HEK293 (cell line): ENCODE results near the gene TAAR1.

Experiments
- CTCF ChIA-PET: fragments of 350-600 bp; formaldehyde crosslinking; extraction: SDS; loops from one replicate; lab custom pipeline; 2021; ENCODE audit warnings: antibody characterized with exemption; lab: Yijun Ruan, JAX
- POLR2A ChIA-PET: fragments of 300-600 bp; formaldehyde crosslinking; extraction: SDS; loops from one replicate; lab custom pipeline; 2020; ENCODE audit warnings: antibody characterized with exemption, inconsistent platforms; lab: Yijun Ruan, JAX
- H3K27ac ChIP-seq: fragments of 200-500 bp; sonication (Bioruptor generic); 2 replicates; pipeline ENCODE4 v1.5.1; 2014; ENCODE audit warnings: low read depth, low read length, control low read depth, inconsistent platforms; ENCODE audit errors: extremely low read depth
- H3K36me3 ChIP-seq, 2 experiments: fragments of 200-500 bp in 1 of 2; sonication (Bioruptor generic) in 1 of 2; 1 replicate in 1 of 2; 2 replicates in 1 of 2; pipeline ENCODE4 v1.5.1; 2014 to 2017; ENCODE audit warnings: inconsistent platforms in 2 of 2, low read length in 2 of 2; ENCODE audit not compliant: control insufficient read depth in 2 of 2, insufficient read depth in 1 of 2
- H3K4me1 ChIP-seq: fragments of 200-500 bp; sonication (Bioruptor generic); 2 replicates; pipeline ENCODE4 v1.5.1; 2014; ENCODE audit warnings: mild to moderate bottlenecking, low read length, inconsistent platforms; ENCODE audit not compliant: control insufficient read depth, insufficient read depth
- H3K4me3 ChIP-seq: 2 replicates; pipeline ENCODE4 v1.5.1; 2011; ENCODE audit warnings: low read depth, mild to moderate bottlenecking, control low read depth, low read length, moderate library complexity
- H3K9me3 ChIP-seq: fragments of 200-500 bp; sonication (Bioruptor generic); 2 replicates; pipeline ENCODE4 v1.5.1; 2014; ENCODE audit warnings: low read depth, low read length, inconsistent platforms; ENCODE audit not compliant: control insufficient read depth, insufficient read depth
- BCL11A ChIP-seq: fragments of 450-650 bp; formaldehyde crosslinking; IDR thresholded peaks from 2 replicates; pipeline ENCODE4 v1.5.1; 2016; ENCODE audit warnings: low read depth, missing biosample characterization, missing genetic modification characterization
- FEZF1 ChIP-seq: fragments of 450-650 bp; formaldehyde crosslinking; IDR thresholded peaks from 2 replicates; pipeline ENCODE4 v1.5.1; 2016; ENCODE audit warnings: missing biosample characterization, missing genetic modification characterization
- GLI2 ChIP-seq: fragments of 450-650 bp; formaldehyde crosslinking; IDR thresholded peaks from 2 replicates; pipeline ENCODE4; 2017; ENCODE audit warnings: missing biosample characterization, missing genetic modification characterization, low read depth, borderline replicate concordance
- KLF8 ChIP-seq: fragments of 450-650 bp; formaldehyde crosslinking; IDR thresholded peaks from 2 replicates; pipeline ENCODE4 v1.5.1; 2016; ENCODE audit warnings: missing biosample characterization, missing genetic modification characterization
- REPIN1 ChIP-seq: fragments of 450-650 bp; formaldehyde crosslinking; IDR thresholded peaks from 2 replicates; pipeline ENCODE4 v1.5.1; 2017; ENCODE audit warnings: missing biosample characterization, missing genetic modification characterization, low read depth
- SP3 ChIP-seq: fragments of 450-650 bp; formaldehyde crosslinking; IDR thresholded peaks from 2 replicates; pipeline ENCODE4 v1.5.1; 2016; ENCODE audit warnings: missing biosample characterization, missing genetic modification characterization
- TCF7L2 ChIP-seq: IDR thresholded peaks from 2 replicates; pipeline ENCODE4 v1.6.1; 2011; ENCODE audit warnings: low read depth, mild to moderate bottlenecking, inconsistent platforms, low read length, moderate library complexity, borderline replicate concordance
- ZBTB1 ChIP-seq: fragments of 450-650 bp; formaldehyde crosslinking; IDR thresholded peaks from 2 replicates; pipeline ENCODE4 v1.5.1; 2016; ENCODE audit warnings: missing biosample characterization, missing genetic modification characterization
- ZBTB20 ChIP-seq: fragments of 450-650 bp; formaldehyde crosslinking; IDR thresholded peaks from 2 replicates; pipeline ENCODE4 v1.5.1; 2016; ENCODE audit warnings: missing biosample characterization, missing genetic modification characterization
- ZBTB6 ChIP-seq: fragments of 450-650 bp; formaldehyde crosslinking; IDR thresholded peaks from 2 replicates; pipeline ENCODE4 v1.5.1; 2017; ENCODE audit warnings: missing biosample characterization, missing genetic modification characterization
- ZFP41 ChIP-seq: fragments of 450-650 bp; formaldehyde crosslinking; IDR thresholded peaks from 2 replicates; pipeline ENCODE4 v1.5.1; 2016; ENCODE audit warnings: missing biosample characterization, missing genetic modification characterization, borderline replicate concordance
- ZNF133 ChIP-seq: fragments of 450-650 bp; formaldehyde crosslinking; IDR thresholded peaks from 2 replicates; pipeline ENCODE4 v1.5.1; 2016; ENCODE audit warnings: missing biosample characterization, missing genetic modification characterization
- ZNF140 ChIP-seq: fragments of 450-650 bp; formaldehyde crosslinking; IDR thresholded peaks from 2 replicates; pipeline ENCODE4 v1.5.1; 2016; ENCODE audit warnings: missing biosample characterization, missing genetic modification characterization
- ZNF146 ChIP-seq: fragments of 450-650 bp; formaldehyde crosslinking; IDR thresholded peaks from 2 replicates; pipeline ENCODE4 v1.5.1; 2016; ENCODE audit warnings: missing biosample characterization, missing genetic modification characterization
- ZNF211 ChIP-seq: fragments of 450-650 bp; formaldehyde crosslinking; IDR thresholded peaks from 2 replicates; pipeline ENCODE4 v1.5.1; 2016; ENCODE audit warnings: low read depth, missing biosample characterization, missing genetic modification characterization
- ZNF23 ChIP-seq: fragments of 450-650 bp; formaldehyde crosslinking; IDR thresholded peaks from 2 replicates; pipeline ENCODE4 v1.5.1; 2016; ENCODE audit warnings: missing biosample characterization, missing genetic modification characterization, borderline replicate concordance
- ZNF324 ChIP-seq: fragments of 450-650 bp; formaldehyde crosslinking; IDR thresholded peaks from 2 replicates; pipeline ENCODE4 v1.5.1; 2016; ENCODE audit warnings: missing biosample characterization, missing genetic modification characterization
- ZNF560 ChIP-seq: fragments of 450-650 bp; formaldehyde crosslinking; IDR thresholded peaks from 2 replicates; pipeline ENCODE4 v1.5.1; 2017; ENCODE audit warnings: missing biosample characterization, missing genetic modification characterization, borderline replicate concordance
- ZNF624 ChIP-seq: fragments of 450-650 bp; formaldehyde crosslinking; IDR thresholded peaks from 2 replicates; pipeline ENCODE4 v1.5.1; 2017; ENCODE audit warnings: missing biosample characterization, missing genetic modification characterization
- ZNF654 ChIP-seq: fragments of 450-650 bp; formaldehyde crosslinking; IDR thresholded peaks from 2 replicates; pipeline ENCODE4 v1.5.1; 2016; ENCODE audit warnings: low read depth, missing biosample characterization, missing genetic modification characterization
- ZNF747 ChIP-seq: fragments of 450-650 bp; formaldehyde crosslinking; IDR thresholded peaks from 2 replicates; pipeline ENCODE4 v1.5.1; 2016; ENCODE audit warnings: missing biosample characterization, missing genetic modification characterization
- ZSCAN16 ChIP-seq: fragments of 450-650 bp; formaldehyde crosslinking; IDR thresholded peaks from 2 replicates; pipeline ENCODE4 v1.5.1; 2016; ENCODE audit warnings: missing biosample characterization, missing genetic modification characterization
- TF ChIP-seq, protein P1 (sequence below): fragments of 450-650 bp; formaldehyde crosslinking; IDR thresholded peaks from 2 replicates; pipeline ENCODE4 v1.5.1; 2016; ENCODE audit warnings: missing biosample characterization, missing genetic modification characterization
- TF ChIP-seq, protein P2 (sequence below): fragments of 450-650 bp; formaldehyde crosslinking; IDR thresholded peaks from 2 replicates; pipeline ENCODE4 v1.5.1; 2017; ENCODE audit warnings: missing biosample characterization, missing genetic modification characterization
- TF ChIP-seq, protein P3 (sequence below): fragments of 450-650 bp; formaldehyde crosslinking; IDR thresholded peaks from 2 replicates; pipeline ENCODE4 v1.5.1; 2016; ENCODE audit warnings: missing biosample characterization, missing genetic modification characterization
- TF ChIP-seq, protein P4 (sequence below): fragments of 450-650 bp; formaldehyde crosslinking; IDR thresholded peaks from 2 replicates; pipeline ENCODE4 v1.5.1; 2016; ENCODE audit warnings: missing biosample characterization, missing genetic modification characterization

Gene TAAR1

DNA sequence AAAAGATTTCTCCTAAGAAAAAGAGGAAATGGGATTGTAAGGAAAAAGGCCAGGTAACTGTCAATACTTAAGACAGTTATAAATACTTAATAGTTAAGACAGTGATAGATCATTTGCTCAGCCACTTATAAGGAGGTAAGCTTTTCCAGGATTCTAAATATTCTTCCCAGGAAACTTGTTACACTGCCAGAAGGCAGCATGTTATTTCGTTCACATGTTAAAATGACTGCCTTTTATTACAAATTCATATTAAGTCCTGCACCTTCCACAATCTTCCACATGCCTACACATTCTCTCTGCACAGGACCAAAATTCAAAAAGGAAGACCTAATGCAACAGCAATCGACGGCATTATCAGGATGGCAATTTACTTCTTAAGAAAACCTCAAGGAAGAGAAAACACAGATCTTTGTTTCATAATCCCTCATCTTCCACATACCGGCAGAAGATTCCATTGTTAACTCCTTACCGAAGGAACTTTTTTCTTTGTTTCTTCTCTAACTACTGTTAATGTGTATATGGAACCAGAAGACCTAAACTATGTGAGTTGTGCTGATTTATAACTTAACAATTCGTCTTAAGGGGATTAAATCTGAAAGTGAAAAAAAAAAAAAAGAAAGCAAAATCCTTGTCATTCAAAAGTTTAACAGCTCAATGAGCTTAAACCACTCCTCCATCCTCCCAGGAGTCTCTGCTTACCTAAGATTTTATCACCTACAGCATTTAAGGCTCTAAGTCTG is 35.7 kb downstream of the TAAR1 start:
- H3K4me1 ChIP-seq: no peaks in the 10 kb centered on the region
- no peak overlapping the region for H3K4me3 ChIP-seq
- no peaks in the 10 kb centered on the region for H3K9me3 ChIP-seq
- H3K27ac ChIP-seq: no peak overlapping the region
- POLR2A ChIA-PET: no interaction called here
- CTCF ChIA-PET: interaction anchor here (0.6 to 0.7 kb wide), 3 partner anchors 13 to 331 kb away, joined by 3 to 5 read pairs (median 4); no protein-coding TSS in a partner anchor
- TF ChIP-seq ZNF654: no peak
- TF ChIP-seq ZBTB6 (tag by site-specific recombination): no peak
- TF ChIP-seq, protein P1, sequence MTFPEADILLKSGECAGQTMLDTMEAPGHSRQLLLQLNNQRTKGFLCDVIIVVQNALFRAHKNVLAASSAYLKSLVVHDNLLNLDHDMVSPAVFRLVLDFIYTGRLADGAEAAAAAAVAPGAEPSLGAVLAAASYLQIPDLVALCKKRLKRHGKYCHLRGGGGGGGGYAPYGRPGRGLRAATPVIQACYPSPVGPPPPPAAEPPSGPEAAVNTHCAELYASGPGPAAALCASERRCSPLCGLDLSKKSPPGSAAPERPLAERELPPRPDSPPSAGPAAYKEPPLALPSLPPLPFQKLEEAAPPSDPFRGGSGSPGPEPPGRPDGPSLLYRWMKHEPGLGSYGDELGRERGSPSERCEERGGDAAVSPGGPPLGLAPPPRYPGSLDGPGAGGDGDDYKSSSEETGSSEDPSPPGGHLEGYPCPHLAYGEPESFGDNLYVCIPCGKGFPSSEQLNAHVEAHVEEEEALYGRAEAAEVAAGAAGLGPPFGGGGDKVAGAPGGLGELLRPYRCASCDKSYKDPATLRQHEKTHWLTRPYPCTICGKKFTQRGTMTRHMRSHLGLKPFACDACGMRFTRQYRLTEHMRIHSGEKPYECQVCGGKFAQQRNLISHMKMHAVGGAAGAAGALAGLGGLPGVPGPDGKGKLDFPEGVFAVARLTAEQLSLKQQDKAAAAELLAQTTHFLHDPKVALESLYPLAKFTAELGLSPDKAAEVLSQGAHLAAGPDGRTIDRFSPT (tag by site-specific recombination): no peak
- TF ChIP-seq ZSCAN16 (tag by site-specific recombination): no peak
- TF ChIP-seq BCL11A: no peak
- no peak for TF ChIP-seq GLI2 (tag by site-specific recombination)
- TF ChIP-seq ZNF146 (tag by site-specific recombination): no peak
- TF ChIP-seq, protein P2, sequence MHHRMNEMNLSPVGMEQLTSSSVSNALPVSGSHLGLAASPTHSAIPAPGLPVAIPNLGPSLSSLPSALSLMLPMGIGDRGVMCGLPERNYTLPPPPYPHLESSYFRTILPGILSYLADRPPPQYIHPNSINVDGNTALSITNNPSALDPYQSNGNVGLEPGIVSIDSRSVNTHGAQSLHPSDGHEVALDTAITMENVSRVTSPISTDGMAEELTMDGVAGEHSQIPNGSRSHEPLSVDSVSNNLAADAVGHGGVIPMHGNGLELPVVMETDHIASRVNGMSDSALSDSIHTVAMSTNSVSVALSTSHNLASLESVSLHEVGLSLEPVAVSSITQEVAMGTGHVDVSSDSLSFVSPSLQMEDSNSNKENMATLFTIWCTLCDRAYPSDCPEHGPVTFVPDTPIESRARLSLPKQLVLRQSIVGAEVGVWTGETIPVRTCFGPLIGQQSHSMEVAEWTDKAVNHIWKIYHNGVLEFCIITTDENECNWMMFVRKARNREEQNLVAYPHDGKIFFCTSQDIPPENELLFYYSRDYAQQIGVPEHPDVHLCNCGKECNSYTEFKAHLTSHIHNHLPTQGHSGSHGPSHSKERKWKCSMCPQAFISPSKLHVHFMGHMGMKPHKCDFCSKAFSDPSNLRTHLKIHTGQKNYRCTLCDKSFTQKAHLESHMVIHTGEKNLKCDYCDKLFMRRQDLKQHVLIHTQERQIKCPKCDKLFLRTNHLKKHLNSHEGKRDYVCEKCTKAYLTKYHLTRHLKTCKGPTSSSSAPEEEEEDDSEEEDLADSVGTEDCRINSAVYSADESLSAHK (tag by site-specific recombination): no peak
- no peak for TF ChIP-seq ZNF324 (tag by site-specific recombination)
- TF ChIP-seq REPIN1: no peak
- no peak for TF ChIP-seq KLF8
- TF ChIP-seq, protein P3, sequence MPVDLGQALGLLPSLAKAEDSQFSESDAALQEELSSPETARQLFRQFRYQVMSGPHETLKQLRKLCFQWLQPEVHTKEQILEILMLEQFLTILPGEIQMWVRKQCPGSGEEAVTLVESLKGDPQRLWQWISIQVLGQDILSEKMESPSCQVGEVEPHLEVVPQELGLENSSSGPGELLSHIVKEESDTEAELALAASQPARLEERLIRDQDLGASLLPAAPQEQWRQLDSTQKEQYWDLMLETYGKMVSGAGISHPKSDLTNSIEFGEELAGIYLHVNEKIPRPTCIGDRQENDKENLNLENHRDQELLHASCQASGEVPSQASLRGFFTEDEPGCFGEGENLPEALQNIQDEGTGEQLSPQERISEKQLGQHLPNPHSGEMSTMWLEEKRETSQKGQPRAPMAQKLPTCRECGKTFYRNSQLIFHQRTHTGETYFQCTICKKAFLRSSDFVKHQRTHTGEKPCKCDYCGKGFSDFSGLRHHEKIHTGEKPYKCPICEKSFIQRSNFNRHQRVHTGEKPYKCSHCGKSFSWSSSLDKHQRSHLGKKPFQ (tag by site-specific recombination): no peak
- no peak for TF ChIP-seq ZNF747
- no peak for TF ChIP-seq SP3 (tag by site-specific recombination)
- TF ChIP-seq, protein P4, sequence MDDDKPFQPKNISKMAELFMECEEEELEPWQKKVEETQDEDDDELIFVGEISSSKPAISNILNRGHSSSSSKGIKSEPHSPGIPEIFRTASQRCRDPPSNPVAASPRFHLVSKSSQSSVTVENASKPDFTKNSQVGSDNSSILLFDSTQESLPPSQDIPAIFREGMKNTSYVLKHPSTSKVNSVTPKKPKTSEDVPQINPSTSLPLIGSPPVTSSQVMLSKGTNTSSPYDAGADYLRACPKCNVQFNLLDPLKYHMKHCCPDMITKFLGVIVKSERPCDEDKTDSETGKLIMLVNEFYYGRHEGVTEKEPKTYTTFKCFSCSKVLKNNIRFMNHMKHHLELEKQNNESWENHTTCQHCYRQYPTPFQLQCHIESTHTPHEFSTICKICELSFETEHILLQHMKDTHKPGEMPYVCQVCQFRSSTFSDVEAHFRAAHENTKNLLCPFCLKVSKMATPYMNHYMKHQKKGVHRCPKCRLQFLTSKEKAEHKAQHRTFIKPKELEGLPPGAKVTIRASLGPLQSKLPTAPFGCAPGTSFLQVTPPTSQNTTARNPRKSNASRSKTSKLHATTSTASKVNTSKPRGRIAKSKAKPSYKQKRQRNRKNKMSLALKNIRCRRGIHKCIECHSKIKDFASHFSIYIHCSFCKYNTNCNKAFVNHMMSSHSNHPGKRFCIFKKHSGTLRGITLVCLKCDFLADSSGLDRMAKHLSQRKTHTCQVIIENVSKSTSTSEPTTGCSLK (tag by site-specific recombination): no peak
- H3K36me3 ChIP-seq: no peaks in the 10 kb centered on the region

DNA sequence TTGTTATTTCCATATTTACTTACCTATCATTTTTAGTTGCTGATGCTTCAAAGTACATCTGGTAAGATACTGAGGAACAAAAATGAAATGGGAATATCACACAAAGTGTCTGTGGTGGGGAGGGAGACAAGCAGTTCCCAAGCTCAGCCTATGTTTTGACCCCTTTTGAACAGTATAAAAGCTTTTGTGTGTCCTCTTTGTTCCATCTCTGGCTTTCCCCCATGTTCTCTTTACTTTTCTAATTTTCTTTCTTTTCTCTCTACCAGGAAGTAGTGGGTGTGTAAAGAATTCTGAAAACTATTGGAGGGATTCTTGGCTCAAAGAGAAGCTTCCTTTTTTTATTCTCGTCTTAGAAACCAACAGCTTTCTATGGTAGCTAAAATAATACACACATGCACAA is 42.3 kb downstream of the TAAR1 start:
- H3K4me1 ChIP-seq: no peaks in the 10 kb centered on the region
- POLR2A ChIA-PET: no interaction called here
- no peak overlapping the region for H3K4me3 ChIP-seq
- TF ChIP-seq ZNF140 (tag by site-specific recombination) (no peak), ZBTB1 (tag by site-specific recombination) (no peak), FEZF1 (no peak), ZNF133 (tag by site-specific recombination) (no peak), ZNF211 (no peak), TCF7L2 (no peak), KLF8 (no peak), ZFP41 (tag by site-specific recombination) (no peak), ZNF560 (no peak), ZBTB20 (no peak), ZNF23 (no peak), ZNF624 (tag by site-specific recombination) (no peak)
- no peak overlapping the region for H3K27ac ChIP-seq
- H3K36me3 ChIP-seq: no peaks in the 10 kb centered on the region
- CTCF ChIA-PET: interaction anchor here (0.7 to 1.6 kb wide), 2 partner anchors 337 to 675 kb away, joined by 3 to 6 read pairs; no protein-coding TSS in a partner anchor
- H3K9me3 ChIP-seq: no peaks in the 10 kb centered on the region
